KG1 (cell line): ENCODE results near the gene LRFN2.

ENCODE experiments used
- DNase-seq: peaks from one replicate; lab custom pipeline; 2025; lab: John Stamatoyannopoulos, UW

Gene LRFN2

GRCh38 chr6:40378725-40379074, 208.5 kb downstream of the LRFN2 start:
- no peak for DNase-seq

GRCh38 chr6:40378071-40378724, 209.0 kb downstream of the LRFN2 start:
- no peak for DNase-seq

GRCh38 chr6:40377173-40377806, 209.9 kb downstream of the LRFN2 start:
- no peak for DNase-seq

GRCh38 chr6:40376113-40376650, 211.0 kb downstream of the LRFN2 start:
- DNase-seq = no peak

- DNase-seq = no peak
These were observed 213.9 kb downstream of the LRFN2 start for GRCh38 chr6:40373267-40373666.

- no peak for DNase-seq
These were observed 215.5 kb downstream of the LRFN2 start for GRCh38 chr6:40371621-40372020.

- no peak for DNase-seq
These were observed 216.1 kb downstream of the LRFN2 start for GRCh38 chr6:40371095-40371494.

- DNase-seq = no peak
These were observed 217.3 kb downstream of the LRFN2 start for GRCh38 chr6:40369891-40370290.

- no peak for DNase-seq
These were observed 218.1 kb downstream of the LRFN2 start for GRCh38 chr6:40369042-40369441.

GRCh38 chr6:40362859-40363258, 224.3 kb downstream of the LRFN2 start:
- DNase-seq = no peak

- DNase-seq = no peak
These were observed 227.4 kb downstream of the LRFN2 start for GRCh38 chr6:40359808-40360207.

- no peak for DNase-seq
These were observed 228.4 kb downstream of the LRFN2 start for GRCh38 chr6:40358473-40359460.

- no peak for DNase-seq
These were observed 230.8 kb downstream of the LRFN2 start for GRCh38 chr6:40356242-40356910.

- no peak for DNase-seq
These were observed 231.6 kb downstream of the LRFN2 start for GRCh38 chr6:40355532-40355931.

- DNase-seq = no peak
These were observed 232.1 kb downstream of the LRFN2 start for GRCh38 chr6:40355066-40355465.

- no peak for DNase-seq
These were observed 233.2 kb downstream of the LRFN2 start for GRCh38 chr6:40353967-40354452.

GRCh38 chr6:40353197-40353966, 233.8 kb downstream of the LRFN2 start:
- no peak for DNase-seq

- DNase-seq = no peak
These were observed 234.5 kb downstream of the LRFN2 start for GRCh38 chr6:40352527-40353170.

GRCh38 chr6:40352006-40352405, 235.2 kb downstream of the LRFN2 start:
- DNase-seq = no peak

- DNase-seq = no peak
These were observed 236.4 kb downstream of the LRFN2 start for GRCh38 chr6:40350747-40351217.
